Myocyte (in vitro differentiated cells): ENCODE data around the gene LRRC17. TPM values are rescaled to one million over a fixed set of nuclear protein-coding genes. Genes with fewer than 3 reads are reported as not detected.
"Not testable (repeated sequence)": the region's sequence is repeated elsewhere in the genome, so short reads cannot be mapped to it uniquely, and the experiment has no call there.

ENCODE experiments used
- DNase-seq: peaks from one replicate; pipeline ENCODE4 v3.0.0-alpha.2; 2012; ENCODE audit warnings: low read depth
- total RNA-seq: library from RNA; depleted of rRNA; stranded (reverse); fragments of >200 nt; gene quantifications from 2 replicates; pipeline ENCODE4 v1.2.3, GENCODE V29; 2014

Gene LRRC17
- total RNA-seq, 1 donor from 2014 or later, result 533 TPM

DNA sequence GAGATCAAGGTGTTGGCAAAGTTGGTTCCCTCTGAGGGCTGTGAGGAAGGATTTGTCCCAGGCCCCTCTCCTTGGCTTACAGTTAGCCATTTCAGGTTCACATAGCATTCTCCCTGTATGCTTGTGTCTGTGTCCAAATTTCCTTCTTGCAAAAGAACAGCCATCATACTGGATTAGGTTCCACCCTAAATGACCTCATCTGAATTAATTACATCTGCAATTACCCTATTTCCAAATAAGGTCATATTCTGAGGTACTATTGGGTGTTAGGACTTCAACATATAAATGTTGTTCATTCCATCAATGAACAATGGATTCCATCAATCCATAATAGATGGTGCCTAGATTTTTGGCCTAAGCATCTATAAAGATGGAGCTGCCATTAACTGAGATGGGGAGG lies 16.2 kb upstream of the LRRC17 start:
- no peak for DNase-seq

DNA sequence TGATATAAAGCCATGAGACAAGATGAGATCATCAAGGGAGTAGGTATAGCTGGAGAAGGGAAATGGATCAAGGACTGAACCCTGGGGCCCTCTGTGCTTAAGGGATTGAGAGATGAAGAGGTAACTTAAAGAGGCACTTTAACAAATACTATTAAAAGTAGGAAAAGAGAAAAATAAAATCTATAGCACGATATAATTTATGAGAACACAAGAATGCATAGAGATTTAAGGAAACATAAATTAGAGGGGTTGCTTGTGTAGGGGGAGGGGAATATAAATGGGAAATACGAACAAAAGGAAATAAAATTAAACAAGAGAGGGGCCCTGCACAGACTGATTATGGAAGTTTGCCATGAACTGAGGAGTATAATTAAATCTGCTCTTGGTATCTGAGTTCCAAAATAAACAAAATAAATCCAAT lies 15.6 kb upstream of the LRRC17 start:
- no peak for DNase-seq

DNA sequence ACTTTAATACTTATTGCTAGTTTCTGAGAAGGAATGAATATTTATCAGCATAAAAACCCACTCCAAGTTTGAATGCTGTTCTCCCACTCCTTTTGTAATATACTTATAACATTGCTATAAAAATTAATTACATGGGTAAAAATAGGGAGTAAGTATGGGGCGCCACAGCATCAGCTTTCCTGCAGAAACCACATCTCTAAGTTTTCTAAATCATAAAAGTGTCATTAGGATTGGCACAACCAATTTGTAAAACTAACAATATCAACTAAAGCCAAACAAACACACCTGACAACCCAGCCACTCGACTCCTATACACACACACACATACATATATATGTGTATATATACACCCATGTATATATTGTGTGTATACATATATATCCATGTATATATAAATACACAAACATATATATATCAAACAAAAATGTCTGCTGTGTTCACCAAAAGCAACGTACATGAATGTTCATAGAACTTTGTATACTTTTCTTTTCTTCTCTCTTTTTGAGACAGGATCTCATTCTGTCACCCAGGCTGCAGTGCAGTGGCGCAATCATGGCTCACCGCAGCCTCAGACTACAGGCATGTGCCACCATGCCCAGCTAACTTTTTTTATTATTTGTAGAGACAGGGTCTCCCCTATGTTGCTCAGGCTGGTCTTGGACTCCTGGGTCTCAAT lies 14.8 kb upstream of the LRRC17 start:
- DNase-seq, result no peak

DNA sequence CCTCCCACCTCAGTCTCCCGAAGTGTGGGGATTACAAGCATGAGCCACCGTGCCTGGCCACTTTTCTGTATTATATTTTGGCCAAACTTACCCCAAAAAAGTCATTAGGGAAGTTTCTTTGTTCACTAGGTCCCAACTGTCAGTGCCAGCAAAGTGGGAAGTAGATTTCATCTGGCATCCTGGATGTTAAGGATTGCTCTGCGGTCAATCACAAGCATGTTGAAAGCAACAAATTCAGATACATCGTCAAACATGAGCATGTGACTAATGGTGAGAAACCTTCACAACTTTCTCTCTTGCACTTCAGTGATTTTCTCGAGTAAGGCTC lies 14.3 kb upstream of the LRRC17 start:
- DNase-seq, result no peak

DNA sequence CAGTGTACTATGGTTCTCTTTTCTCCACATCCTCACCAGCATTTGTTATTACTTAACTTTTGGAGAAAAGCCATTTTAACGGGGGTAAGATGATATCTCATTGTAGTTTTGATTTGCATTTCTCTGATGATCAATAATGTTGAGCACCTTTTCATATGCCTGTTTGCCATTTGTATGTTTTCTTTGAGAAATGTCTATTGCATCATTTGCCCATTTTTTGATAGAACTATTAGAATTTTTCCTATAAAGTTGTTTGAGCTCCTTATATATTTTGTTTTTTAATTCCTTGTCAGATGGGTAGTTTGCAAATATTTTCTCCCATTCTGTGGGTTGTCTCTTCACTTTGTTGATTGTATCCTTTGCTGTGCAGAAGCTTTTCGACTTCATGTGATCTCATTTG lies 10.7 kb upstream of the LRRC17 start:
- not testable (repeated sequence) for DNase-seq

DNA sequence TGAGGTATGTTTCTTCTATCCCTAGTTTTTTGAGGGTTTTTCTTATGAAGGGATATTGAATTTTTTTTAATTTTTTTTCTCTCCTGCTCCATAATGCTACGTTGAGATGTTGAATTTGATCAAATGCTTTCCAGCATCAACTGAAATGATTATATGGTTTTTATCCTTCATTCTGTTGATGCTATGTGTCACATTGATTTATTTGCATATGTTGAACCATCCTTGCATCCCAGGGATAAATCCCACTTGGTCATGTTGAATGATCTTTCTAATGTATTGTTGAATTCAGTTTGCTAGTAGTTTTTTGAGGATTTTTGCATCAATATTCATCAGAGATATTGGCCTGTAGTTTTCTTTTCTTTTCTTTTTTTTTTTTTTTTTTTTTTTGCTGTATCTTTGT lies 9.2 kb upstream of the LRRC17 start:
- DNase-seq, result not testable (repeated sequence)

DNA sequence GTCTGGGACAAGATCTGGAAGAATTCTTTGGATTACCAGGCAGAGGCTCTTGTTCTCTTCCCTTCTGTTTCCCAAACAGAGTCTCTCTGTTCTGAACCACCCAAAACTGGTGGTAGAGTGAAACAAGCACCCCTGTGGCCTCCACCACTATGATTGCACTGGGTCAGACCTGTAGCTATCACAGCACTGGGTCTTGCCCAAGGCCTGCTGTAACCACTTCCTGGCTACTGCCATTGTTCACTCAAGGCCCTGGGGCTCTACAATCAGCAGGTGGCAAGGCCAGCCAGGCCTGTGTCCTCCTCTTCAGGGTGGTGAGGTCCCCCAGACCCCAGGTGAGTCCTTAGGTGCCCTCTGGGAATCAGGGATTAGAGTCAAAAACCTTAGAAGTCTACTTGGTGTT lies 4.1 kb upstream of the LRRC17 start:
- DNase-seq, result no peak

DNA sequence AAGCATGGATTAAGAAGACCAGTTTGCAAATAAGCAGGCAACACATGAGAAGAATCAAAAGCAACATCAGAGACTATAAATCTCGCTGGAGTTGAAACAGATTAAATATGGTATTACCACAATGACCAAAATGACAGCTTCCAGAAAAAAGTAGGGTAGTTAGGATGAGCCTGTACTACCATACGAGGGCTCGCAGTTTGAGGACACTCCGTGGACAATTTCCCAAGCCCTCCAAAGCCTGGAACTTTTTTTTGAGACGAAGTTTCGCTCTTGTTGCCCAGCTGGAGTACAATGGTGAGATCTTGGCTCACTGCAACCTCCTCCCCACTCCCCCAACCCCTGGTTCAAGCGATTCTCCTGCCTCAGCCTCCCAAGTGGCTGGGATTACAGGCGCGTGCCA lies 1.0 kb downstream of the LRRC17 start:
- peak; percentile 69 for DNase-seq

DNA sequence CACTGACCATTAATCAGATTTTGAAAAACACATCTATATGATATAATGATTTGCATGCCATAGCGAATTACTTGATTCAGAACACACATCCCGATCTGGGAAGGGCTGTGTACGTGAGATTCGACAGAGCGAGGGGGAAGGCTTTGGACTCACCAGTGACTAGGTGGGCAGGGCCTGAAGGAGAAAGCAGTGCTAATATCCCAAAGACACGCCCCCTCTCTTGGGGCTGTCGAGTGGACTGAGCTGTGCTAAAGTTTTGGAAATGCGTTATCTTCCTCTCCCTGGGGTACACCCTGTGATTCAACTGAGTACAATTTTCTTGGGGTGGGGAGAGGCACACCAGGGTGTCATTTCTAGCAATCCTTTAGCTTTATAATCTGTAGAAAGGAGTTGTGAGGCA lies 1.8 kb downstream of the LRRC17 start:
- DNase-seq, result peak; percentile 98

DNA sequence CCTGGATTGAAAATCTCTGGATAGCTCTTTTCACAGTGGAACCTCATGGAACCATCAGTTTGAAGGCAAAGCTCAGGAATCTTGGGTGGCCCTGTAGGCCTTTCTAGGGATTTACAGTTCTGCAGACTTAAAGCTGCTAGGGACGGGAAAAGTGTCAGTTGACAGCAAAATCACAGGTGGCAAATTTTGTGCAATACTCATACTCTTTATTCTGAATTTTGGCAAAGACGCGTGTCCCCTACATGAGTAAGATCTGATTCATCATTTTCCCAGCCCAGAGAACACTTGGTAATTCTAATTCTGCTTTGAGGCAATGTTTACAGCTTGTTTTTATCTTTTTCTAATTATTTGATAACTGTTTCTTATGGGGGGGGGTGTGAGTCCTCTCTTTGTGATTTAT lies 3.6 kb downstream of the LRRC17 start:
- DNase-seq, result peak; percentile 88

DNA sequence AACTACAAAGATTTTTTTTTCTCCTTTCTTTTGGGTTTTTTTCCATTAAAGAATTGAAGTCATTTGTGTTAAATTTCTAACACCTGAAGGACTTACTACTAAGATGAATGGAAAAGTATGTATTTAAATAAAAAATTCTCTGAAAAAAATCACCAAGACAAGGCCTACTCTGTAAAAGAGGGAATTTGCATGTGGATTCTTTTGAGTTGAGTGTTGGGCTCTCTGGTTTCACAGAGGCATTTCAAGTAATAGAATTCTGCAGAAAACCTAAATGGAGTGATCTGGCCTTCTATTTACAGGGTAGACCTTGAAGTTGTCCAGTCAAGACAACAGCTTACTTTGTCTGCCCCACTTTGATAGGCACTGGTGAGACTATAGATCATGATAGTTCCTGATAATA lies 4.1 kb downstream of the LRRC17 start:
- peak; percentile 59 for DNase-seq

DNA sequence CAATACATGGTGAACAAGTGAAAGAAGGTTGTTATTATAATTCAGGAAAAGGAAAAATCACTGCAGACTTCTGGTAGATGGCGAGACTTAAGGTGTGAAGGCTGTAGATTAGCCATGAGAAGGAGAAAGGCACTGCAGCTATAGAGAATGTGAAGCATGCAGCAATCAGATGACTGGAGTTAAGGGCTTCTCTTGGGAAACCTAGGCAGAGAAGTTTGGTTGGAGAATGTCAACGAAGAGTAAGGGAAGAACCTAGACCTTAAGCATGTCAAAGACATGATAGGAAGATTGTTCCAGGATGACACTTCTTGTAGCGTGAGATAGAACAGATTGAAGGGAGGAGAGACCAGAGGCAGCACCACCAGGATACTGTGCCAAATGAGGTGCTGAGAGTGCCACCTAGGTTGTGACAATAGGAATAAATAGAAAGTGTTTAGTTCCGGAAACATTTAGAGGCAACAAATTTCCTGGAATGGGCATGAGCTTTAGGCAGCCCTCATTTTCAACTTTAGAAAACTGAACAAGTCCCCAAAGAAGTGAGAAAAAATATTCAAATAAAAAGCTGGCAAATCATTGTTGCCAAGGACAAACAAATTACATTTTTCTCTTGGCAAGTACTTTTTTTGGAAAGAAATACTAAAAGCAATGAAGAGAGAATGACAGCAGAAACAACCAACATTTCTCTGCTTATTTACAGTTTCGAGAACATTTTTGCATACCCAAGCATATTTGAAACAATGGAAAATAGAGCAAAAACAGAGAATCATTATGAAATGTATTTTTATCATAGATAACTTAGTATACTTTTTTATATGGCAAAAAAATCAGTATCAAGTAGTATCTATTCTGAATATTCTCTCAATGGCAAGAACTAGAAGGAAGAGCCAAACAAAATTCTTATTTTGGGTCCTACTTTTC lies 4.9 kb downstream of the LRRC17 start:
- peak; percentile 73 for DNase-seq

DNA sequence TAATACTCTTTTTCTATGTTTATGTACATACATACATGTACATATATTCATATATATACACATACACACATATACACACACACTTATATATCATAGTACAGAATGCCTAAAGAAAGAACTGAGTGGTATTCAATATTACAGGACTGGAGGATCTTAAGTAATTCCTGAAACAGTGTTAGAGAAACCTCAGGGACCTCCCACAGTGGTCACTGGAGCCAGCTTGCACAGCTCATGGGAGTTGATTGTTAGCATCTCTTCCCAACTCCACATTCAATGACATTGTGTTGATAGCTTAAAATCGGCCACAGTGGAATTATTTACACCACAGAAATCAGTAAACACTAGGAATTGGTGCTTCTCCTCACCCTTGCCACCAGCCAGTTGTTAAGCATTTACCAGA lies 6.0 kb downstream of the LRRC17 start:
- DNase-seq, result peak; percentile 53

DNA sequence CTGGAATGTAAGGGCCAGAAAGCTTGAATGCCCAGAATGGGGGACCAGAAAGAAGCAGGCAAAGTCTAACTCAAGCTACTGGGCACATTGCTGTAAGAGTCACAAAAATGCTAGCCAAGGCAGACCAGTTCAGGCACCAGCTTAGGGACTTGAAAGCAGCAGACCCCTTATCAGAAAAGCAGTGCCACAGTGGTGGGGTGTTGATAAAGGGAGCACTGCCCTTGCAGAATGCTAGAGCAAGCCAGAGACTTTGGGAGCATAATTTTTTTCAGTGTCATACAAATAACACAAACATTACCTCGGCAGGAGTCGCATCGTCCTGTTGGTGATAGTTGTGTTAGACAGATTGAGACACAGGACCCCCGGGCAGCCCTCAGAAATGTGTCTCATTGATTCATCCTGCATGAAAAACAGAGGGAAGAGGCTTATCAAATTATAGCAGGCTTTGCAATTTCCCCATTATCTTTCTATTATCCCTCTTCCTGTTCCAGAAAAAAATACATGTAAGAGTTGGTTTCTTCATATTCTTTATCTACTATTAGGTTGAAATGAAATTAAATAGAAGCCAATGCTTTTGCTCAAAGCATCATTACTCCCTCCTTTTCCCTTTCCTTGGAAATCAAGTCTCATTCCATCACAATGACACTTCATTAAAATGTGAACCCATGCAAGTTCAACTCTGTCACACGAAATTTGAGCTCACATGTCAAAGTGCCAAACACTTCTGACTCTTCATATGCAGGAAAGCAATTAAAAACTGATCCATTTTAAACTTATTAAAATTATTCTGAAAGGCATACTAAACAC lies 13.4 kb downstream of the LRRC17 start:
- DNase-seq, result peak; percentile 38

DNA sequence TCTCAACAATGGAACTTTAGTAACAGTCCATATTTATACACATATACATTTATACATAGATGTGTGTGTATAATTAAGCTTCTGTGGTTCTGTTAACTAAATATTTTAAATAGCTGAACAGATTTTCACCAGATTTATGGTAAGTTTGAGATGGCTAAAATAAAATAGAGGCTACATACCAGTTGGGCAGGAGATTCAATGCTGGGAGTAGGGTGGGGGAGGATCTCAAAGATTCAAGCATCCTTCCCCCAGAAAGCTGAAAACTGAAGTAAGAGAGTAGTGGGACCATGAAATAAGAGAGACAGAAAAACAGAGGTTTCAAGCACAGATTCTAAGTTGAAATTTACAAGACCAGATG lies 14.0 kb downstream of the LRRC17 start:
- no peak for DNase-seq

DNA sequence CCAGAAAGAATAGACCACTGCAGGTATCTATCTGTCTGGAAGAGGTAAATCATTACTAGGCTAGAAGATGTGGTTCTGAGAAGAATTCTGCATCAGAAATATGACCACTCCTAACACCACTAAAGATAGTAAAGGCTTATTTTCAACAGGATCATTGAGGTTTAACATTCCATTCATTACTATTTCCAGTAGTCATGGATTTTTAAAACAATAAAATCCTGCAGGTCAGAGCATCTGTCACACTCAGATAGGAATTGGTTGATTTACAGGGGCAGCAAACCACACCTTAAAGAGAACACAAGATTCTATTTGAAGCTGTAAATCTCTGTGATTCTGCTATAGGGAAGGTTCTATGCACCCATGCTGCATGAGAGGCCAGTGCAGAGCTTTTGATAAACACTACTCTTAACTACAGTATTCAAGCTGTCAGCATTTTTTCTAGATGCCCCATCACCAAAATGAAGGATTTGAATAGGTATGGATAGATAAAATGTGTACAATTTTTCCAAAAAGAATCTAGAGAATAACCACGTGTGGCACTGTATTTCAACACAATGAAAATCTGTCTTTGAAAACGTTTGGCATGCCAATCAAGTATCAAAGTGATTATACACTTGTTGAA lies 14.6 kb downstream of the LRRC17 start:
- DNase-seq, result no peak

DNA sequence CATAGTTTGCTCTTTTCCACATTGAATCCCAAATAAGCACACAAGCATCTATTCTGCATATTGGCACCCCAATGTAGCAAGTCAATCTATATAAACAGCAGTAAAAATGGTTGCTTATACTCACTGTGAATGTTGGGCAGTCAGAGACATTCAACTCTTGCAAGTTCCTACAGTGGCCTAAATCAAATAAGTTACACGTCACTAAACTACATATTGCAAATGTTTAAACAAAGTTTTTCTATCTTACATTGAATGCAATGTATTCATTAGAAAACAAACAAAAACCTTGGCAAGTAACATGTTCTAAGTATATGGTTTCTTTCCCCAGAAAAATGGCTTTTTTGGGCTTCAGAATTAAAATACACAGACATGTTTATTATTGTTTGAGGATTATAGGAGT lies 19.0 kb downstream of the LRRC17 start:
- DNase-seq, result no peak

DNA sequence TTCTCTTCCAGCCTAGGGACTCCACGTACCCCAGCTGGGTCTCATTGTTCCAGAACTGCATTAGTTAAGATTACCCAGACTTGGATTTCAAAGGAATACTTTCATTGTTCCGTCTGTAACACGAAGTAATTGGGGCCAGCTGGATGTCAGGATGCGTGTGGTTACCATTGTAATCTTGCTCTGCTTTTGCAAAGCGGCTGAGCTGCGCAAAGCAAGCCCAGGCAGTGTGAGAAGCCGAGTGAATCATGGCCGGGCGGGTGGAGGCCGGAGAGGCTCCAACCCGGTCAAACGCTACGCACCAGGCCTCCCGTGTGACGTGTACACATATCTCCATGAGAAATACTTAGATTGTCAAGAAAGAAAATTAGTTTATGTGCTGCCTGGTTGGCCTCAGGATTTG lies 21.0 kb downstream of the LRRC17 start:
- DNase-seq, result peak; percentile 77

DNA sequence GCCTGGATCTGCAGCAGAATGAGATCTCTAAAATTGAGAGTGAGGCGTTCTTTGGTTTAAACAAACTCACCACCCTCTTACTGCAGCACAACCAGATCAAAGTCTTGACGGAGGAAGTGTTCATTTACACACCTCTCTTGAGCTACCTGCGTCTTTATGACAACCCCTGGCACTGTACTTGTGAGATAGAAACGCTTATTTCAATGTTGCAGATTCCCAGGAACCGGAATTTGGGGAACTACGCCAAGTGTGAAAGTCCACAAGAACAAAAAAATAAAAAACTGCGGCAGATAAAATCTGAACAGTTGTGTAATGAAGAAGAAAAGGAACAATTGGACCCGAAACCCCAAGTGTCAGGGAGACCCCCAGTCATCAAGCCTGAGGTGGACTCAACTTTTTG lies 21.4 kb downstream of the LRRC17 start:
- no peak for DNase-seq

DNA sequence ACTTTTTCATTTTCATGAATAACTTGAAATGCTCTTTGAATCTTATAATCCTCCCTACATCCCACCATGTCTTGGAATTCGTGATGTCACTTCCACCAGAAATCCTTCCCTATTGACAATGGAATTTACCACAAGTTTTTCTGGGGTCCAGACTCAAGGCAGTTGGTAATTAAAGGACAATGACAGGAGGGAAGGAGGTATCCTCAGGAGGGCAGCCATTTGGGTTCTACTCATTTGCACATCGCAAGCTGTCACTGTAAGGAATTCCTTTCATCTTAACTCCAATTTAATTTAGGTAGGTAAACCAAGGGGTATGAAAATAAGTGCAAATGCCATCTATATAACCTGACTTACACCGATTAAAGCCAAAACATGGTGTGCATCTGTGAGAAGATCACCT lies 21.9 kb downstream of the LRRC17 start:
- DNase-seq, result no peak

DNA sequence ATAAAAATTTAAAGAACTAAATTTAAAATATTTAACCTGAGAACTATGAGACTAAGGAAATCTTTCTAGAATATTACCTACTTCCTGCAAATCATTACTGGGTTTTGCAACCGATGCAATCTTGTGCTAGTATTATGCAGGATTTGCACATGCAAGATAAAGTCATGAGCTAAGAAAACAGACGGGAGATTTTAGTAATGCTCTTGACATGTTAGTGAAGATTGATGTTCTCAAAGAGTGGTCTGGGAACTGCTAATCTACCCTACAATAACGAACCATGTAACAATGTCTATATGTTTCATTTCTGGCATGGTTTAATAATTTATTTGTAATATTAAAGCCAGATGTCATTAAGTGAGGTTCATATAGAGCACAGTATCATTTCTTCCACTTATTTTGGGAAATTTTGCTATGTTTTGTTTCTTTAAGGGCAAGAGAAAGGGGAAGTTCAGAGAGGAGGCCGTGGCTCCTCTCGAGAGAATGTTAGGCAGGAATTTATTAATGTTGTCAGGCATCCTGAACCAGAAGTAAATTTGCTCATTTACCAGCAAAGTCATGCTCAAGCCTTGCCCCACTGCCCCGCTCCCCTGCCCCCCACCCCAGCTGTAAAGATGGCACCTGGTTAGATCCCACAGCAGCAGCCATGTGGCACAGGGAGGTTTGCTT lies 22.8 kb downstream of the LRRC17 start:
- no peak for DNase-seq
